Stimulated activated CD4-positive, alpha-beta T cell treated with anti-CD3 and anti-CD28 coated beads, Interleukin-2, amount 100 ng/mL, for 24 hours (primary cell): ENCODE measurements around the gene ANKLE2.

Source experiments
- DNase-seq, 2 donors: peaks; one replicate each; pipeline ENCODE4 v3.0.0-alpha.2; 2020

ANKLE2 gene

GRCh38 chr12:132743831-132744230 is 17.8 kb downstream of the ANKLE2 start:
- DNase-seq, result no peak

- DNase-seq, result no peak
These were observed 20.0 kb downstream of the ANKLE2 start for GRCh38 chr12:132741620-132742019.

- DNase-seq, result no peak
These were observed 21.0 kb downstream of the ANKLE2 start for GRCh38 chr12:132740652-132741051.

GRCh38 chr12:132740313-132740646 is 21.4 kb downstream of the ANKLE2 start:
- no peak for DNase-seq

- DNase-seq, result no peak
These were observed 21.9 kb downstream of the ANKLE2 start for GRCh38 chr12:132739600-132740312.

GRCh38 chr12:132736913-132737312 is 24.7 kb downstream of the ANKLE2 start:
- DNase-seq, result no peak

- no peak for DNase-seq
These were observed 25.3 kb downstream of the ANKLE2 start for GRCh38 chr12:132736378-132736777.

- DNase-seq, result no peak
These were observed 26.1 kb downstream of the ANKLE2 start for GRCh38 chr12:132735496-132735895.

- DNase-seq, result no peak
These were observed 27.4 kb downstream of the ANKLE2 start for GRCh38 chr12:132734206-132734605.

GRCh38 chr12:132731574-132731973 is 30.1 kb downstream of the ANKLE2 start:
- no peak for DNase-seq

GRCh38 chr12:132730353-132730752 is 31.3 kb downstream of the ANKLE2 start:
- no peak for DNase-seq

GRCh38 chr12:132729541-132730320 is 31.9 kb downstream of the ANKLE2 start:
- DNase-seq, result no peak

- no peak for DNase-seq
These were observed 33.1 kb downstream of the ANKLE2 start for GRCh38 chr12:132728502-132728901.

- no peak for DNase-seq
These were observed 34.4 kb downstream of the ANKLE2 start for GRCh38 chr12:132727091-132727794.

- no peak for DNase-seq
These were observed 35.2 kb downstream of the ANKLE2 start for GRCh38 chr12:132726386-132726785.

- no peak for DNase-seq
These were observed 37.0 kb downstream of the ANKLE2 start for GRCh38 chr12:132724506-132725241.

- DNase-seq, result no peak
These were observed 37.9 kb downstream of the ANKLE2 start for GRCh38 chr12:132723764-132724140.

GRCh38 chr12:132723015-132723763 is 38.4 kb downstream of the ANKLE2 start:
- DNase-seq, result no peak

- no peak for DNase-seq
These were observed 40.9 kb downstream of the ANKLE2 start for GRCh38 chr12:132720606-132721345.

GRCh38 chr12:132719954-132720324 is 41.7 kb downstream of the ANKLE2 start:
- DNase-seq, result no peak

GRCh38 chr12:132719141-132719953 is 42.3 kb downstream of the ANKLE2 start:
- DNase-seq, result no peak
